ENCODE measurements around the gene ALB.

- TF ChIP-seq, protein P1, sequence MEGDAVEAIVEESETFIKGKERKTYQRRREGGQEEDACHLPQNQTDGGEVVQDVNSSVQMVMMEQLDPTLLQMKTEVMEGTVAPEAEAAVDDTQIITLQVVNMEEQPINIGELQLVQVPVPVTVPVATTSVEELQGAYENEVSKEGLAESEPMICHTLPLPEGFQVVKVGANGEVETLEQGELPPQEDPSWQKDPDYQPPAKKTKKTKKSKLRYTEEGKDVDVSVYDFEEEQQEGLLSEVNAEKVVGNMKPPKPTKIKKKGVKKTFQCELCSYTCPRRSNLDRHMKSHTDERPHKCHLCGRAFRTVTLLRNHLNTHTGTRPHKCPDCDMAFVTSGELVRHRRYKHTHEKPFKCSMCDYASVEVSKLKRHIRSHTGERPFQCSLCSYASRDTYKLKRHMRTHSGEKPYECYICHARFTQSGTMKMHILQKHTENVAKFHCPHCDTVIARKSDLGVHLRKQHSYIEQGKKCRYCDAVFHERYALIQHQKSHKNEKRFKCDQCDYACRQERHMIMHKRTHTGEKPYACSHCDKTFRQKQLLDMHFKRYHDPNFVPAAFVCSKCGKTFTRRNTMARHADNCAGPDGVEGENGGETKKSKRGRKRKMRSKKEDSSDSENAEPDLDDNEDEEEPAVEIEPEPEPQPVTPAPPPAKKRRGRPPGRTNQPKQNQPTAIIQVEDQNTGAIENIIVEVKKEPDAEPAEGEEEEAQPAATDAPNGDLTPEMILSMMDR (conservative IDR thresholded peaks at IDR 0.05; ENCODE audit: low read depth, low read length), result no peak
- TF ChIP-seq EZH2 (IDR thresholded peaks at IDR 0.05; ENCODE audit: low read length, unreplicated experiment), result no peak
Observed at GRCh38 chr4:73454920-73455319, 50.8 kb downstream of the ALB start.

Data from PC-3 (cell line).